H9 (cell line): ENCODE results near the gene RNASE3. TPM values are rescaled to one million over a fixed set of nuclear protein-coding genes. Genes with fewer than 3 reads are reported as not detected.

Experiments
- DNase-seq: peaks from one replicate; pipeline ENCODE4 v3.0.0-alpha.2; 2017
- H2AFZ ChIP-seq: one replicate; pipeline ENCODE4 v1.6.1; 2013; ENCODE audit warnings: mild to moderate bottlenecking, low read length, control low read depth, moderate library complexity
- H2AK5ac ChIP-seq: 2 replicates; pipeline ENCODE4 v1.6.1; 2013; ENCODE audit warnings: low read length, control low read depth, mixed read lengths; ENCODE audit not compliant: insufficient read length
- H2BK120ac ChIP-seq: one replicate; pipeline ENCODE4 v1.6.1; 2013; ENCODE audit warnings: low read depth, mild to moderate bottlenecking, low read length, control low read depth, inconsistent platforms; ENCODE audit not compliant: poor library complexity, severe bottlenecking
- H2BK12ac ChIP-seq: 2 replicates; pipeline ENCODE4 v1.6.1; 2013; ENCODE audit warnings: low read length, control low read depth, mixed read lengths, low read depth; ENCODE audit not compliant: insufficient read length
- H2BK15ac ChIP-seq: 2 replicates; pipeline ENCODE4 v1.6.1; 2013; ENCODE audit warnings: low read depth, low read length, control low read depth
- H2BK20ac ChIP-seq: one replicate; pipeline ENCODE4 v1.6.1; 2013; ENCODE audit warnings: low read depth, mild to moderate bottlenecking, low read length, control low read depth, inconsistent platforms; ENCODE audit not compliant: poor library complexity, severe bottlenecking
- H2BK5ac ChIP-seq: 2 replicates; pipeline ENCODE4 v1.6.1; 2013; ENCODE audit warnings: low read length, control low read depth, mixed read lengths; ENCODE audit not compliant: insufficient read length
- H3K14ac ChIP-seq: 2 replicates; pipeline ENCODE4 v1.6.1; 2013; ENCODE audit warnings: low read length, control low read depth; ENCODE audit not compliant: insufficient read depth
- H3K18ac ChIP-seq: 2 replicates; pipeline ENCODE4 v1.6.1; 2013; ENCODE audit warnings: low read depth, mild to moderate bottlenecking, mixed read lengths, low read length, control low read depth; ENCODE audit not compliant: insufficient read length
- H3K23ac ChIP-seq: 2 replicates; pipeline ENCODE4 v1.6.1; 2013; ENCODE audit warnings: low read length, control low read depth, mixed read lengths, low read depth; ENCODE audit not compliant: insufficient read length
- H3K23me2 ChIP-seq: 2 replicates; pipeline ENCODE4 v1.6.1; 2013; ENCODE audit warnings: low read depth, mild to moderate bottlenecking, mixed read lengths, low read length, control low read depth; ENCODE audit not compliant: insufficient read length, poor library complexity, severe bottlenecking
- H3K27ac ChIP-seq: 2 replicates; pipeline ENCODE4 v1.5.1; 2013; ENCODE audit warnings: low read length, control low read depth, mixed read lengths, low read depth; ENCODE audit not compliant: insufficient read length
- H3K27me3 ChIP-seq: 2 replicates; pipeline ENCODE4 v1.6.1; 2013; ENCODE audit warnings: low read length, control low read depth, inconsistent platforms; ENCODE audit not compliant: insufficient read depth
- H3K4ac ChIP-seq: 2 replicates; pipeline ENCODE4 v1.6.1; 2013; ENCODE audit warnings: low read depth, mild to moderate bottlenecking, control low read depth, inconsistent platforms, low read length, moderate library complexity
- H3K4me1 ChIP-seq: 2 replicates; pipeline ENCODE4 v1.6.1; 2013; ENCODE audit warnings: low read length, control low read depth, inconsistent platforms; ENCODE audit not compliant: insufficient read depth
- H3K4me2 ChIP-seq: 2 replicates; pipeline ENCODE4 v1.6.1; 2013; ENCODE audit warnings: low read length, control low read depth, mixed read lengths; ENCODE audit not compliant: insufficient read length, insufficient read depth
- H3K56ac ChIP-seq: 2 replicates; pipeline ENCODE4 v1.6.1; 2013; ENCODE audit warnings: low read depth, mild to moderate bottlenecking, mixed read lengths, low read length, control low read depth; ENCODE audit not compliant: insufficient read length
- H3K79me1 ChIP-seq: 2 replicates; pipeline ENCODE4 v1.6.1; 2013; ENCODE audit warnings: low read depth, mild to moderate bottlenecking, moderate library complexity, low read length, control low read depth, inconsistent platforms; ENCODE audit not compliant: insufficient read depth, poor library complexity, severe bottlenecking
- H3K79me2 ChIP-seq: 2 replicates; pipeline ENCODE4 v1.6.1; 2013; ENCODE audit warnings: low read length, control low read depth, inconsistent platforms; ENCODE audit not compliant: insufficient read depth
- H3K9ac ChIP-seq: 2 replicates; pipeline ENCODE4 v1.6.1; 2013; ENCODE audit warnings: low read length, control low read depth, mixed read lengths; ENCODE audit not compliant: insufficient read length; ENCODE audit errors: extremely low read depth
- H3K9me3 ChIP-seq: one replicate; pipeline ENCODE4 v1.6.1; 2013; ENCODE audit warnings: low read depth, low read length, inconsistent platforms; ENCODE audit not compliant: control insufficient read depth
- H3T11ph ChIP-seq: one replicate; pipeline ENCODE4 v1.6.1; 2013; ENCODE audit warnings: mild to moderate bottlenecking, low read length, control low read depth, inconsistent platforms
- H4K20me1 ChIP-seq: one replicate; pipeline ENCODE4 v1.6.1; 2013; ENCODE audit not compliant: control insufficient read depth, insufficient read length, insufficient read depth
- H4K5ac ChIP-seq: 2 replicates; pipeline ENCODE4 v1.6.1; 2013; ENCODE audit warnings: low read depth, mild to moderate bottlenecking, mixed read lengths, low read length, control low read depth; ENCODE audit not compliant: insufficient read length
- H4K8ac ChIP-seq: replicated peaks from 2 replicates; pipeline ENCODE4 v1.6.1; 2013; ENCODE audit warnings: low read length, control low read depth, mixed read lengths, low read depth; ENCODE audit not compliant: insufficient read length
- H4K91ac ChIP-seq: 2 replicates; pipeline ENCODE4 v1.6.1; 2013; ENCODE audit warnings: low read depth, mild to moderate bottlenecking, moderate library complexity, mixed read lengths, low read length, control low read depth; ENCODE audit not compliant: insufficient read length
- H3K27ac Mint-ChIP-seq, 3 experiments: 2 replicates in 2 of 3; 3 replicates in 1 of 3; pipeline ENCODE4 v1.8.0; 2020 to 2021; ENCODE audit warnings: mixed read lengths in 3 of 3, mild to moderate bottlenecking in 1 of 3, moderate library complexity in 1 of 3
- H3K27me3 Mint-ChIP-seq: 2 replicates; pipeline ENCODE4 v1.8.0; 2021; ENCODE audit warnings: low read depth, mild to moderate bottlenecking, moderate library complexity, mixed read lengths
- H3K36me3 Mint-ChIP-seq, 3 experiments: 2 replicates in 2 of 3; 3 replicates in 1 of 3; pipeline ENCODE4 v1.8.0; 2020 to 2021; ENCODE audit warnings: low read depth in 3 of 3, mixed read lengths in 3 of 3; ENCODE audit not compliant: insufficient read depth in 1 of 3
- H3K4me1 Mint-ChIP-seq, 2 experiments: 2 replicates each; pipeline ENCODE4 v1.8.0; 2020; ENCODE audit warnings: mixed read lengths in 2 of 2
- H3K4me3 Mint-ChIP-seq, 2 experiments: 2 replicates in 1 of 2; 3 replicates in 1 of 2; pipeline ENCODE4 v1.8.0; 2020 to 2021; ENCODE audit warnings: mild to moderate bottlenecking in 2 of 2, mixed read lengths in 2 of 2, moderate library complexity in 1 of 2
- H3K9me3 Mint-ChIP-seq, 2 experiments: 2 replicates in 1 of 2; 3 replicates in 1 of 2; pipeline ENCODE4 v1.8.0; 2020; ENCODE audit warnings: mild to moderate bottlenecking in 2 of 2, mixed read lengths in 2 of 2, moderate library complexity in 1 of 2
- WGBS: extraction: QIAGEN DNeasy Blood & Tissue Kit; methylation state at CpG from one replicate; pipeline ENCODE4 v1.1.7; 2013; ENCODE audit warnings: missing lambda C conversion rate, low lambda C conversion rate, mixed read lengths; ENCODE audit not compliant: insufficient read length; ENCODE audit errors: extremely low coverage; 5-methylcytosine and 5-hydroxymethylcytosine counted together
- total RNA-seq: library from RNA; stranded (reverse); gene quantifications from 2 replicates; pipeline ENCODE4 v1.2.1, GENCODE V29; 2021
- TF ChIP-seq, protein P1 (sequence below): fragments of 200-600 bp; sonication (generic); conservative IDR thresholded peaks from 3 replicates; pipeline ENCODE4 v1.8.0; 2021; ENCODE audit warnings: antibody characterized with exemption, mild to moderate bottlenecking

The RNASE3 gene
- total RNA-seq, 1 experiment from 2014 or later, result not detected

DNA sequence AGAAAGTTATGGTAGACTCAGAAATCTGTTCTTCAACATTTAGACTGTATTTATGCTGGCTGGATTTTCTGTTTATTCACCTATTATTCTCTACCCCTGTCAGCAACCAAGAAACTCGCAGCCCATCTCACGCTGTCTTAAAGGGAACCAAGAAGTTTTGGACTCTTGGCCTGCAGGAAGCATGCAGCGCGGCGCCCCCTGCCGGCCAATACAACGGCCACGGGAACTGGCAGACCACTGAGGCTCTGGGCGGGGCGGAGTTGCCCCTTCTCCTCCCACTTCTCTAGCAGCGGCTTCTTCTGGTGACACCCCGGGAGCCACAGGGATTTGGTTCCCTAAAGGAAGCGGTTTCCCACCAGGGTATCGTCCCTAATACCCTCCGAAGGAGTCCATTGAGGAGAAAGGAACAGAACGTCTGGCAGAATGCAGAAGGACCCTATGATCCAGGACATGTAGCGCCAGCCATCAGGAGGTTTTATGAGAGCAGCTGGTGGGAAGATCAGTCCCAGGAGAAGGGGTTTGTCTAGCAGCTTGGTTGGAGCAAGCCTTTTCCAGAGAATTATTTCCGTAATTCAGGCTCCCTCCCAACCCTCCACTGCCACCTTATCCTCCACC lies 43.1 kb downstream of the RNASE3 start:
- Mint-ChIP-seq H3K36me3 (no peaks in the 10 kb centered on the region), H3K27ac (no peak overlapping the region), H3K4me3 (no peak overlapping the region; a peak in 1 of 5 replicates), H3K27me3 (peaks cover 20% of the 10 kb centered on the region), H3K9me3 (no peaks in the 10 kb centered on the region; a peak in 1 of 5 replicates), H3K4me1 (peaks cover 5 to 7% of the 10 kb centered on the region in 2 experiments; a peak in 3 of 4 replicates)
- Histone ChIP-seq H3K9ac (no peak overlapping the region), H4K8ac (no peak overlapping the region), H4K20me1 (no peaks in the 10 kb centered on the region), H2AK5ac (no peak overlapping the region), H3K79me2 (no peaks in the 10 kb centered on the region), H3K4me2 (no peak overlapping the region), H3K4ac (no peak overlapping the region), H4K91ac (no peak overlapping the region), H2BK5ac (no peak overlapping the region), H3K14ac (no peak overlapping the region), H3K9me3 (no peaks in the 10 kb centered on the region), H3K27ac (no peak overlapping the region), H3T11ph (no peak overlapping the region), H3K56ac (no peak overlapping the region), H2BK120ac (no peak overlapping the region), H3K18ac (no peak overlapping the region), H2BK20ac (no peak overlapping the region), H2AFZ (no peak overlapping the region), H3K27me3 (no peaks in the 10 kb centered on the region), H3K23ac (no peak overlapping the region), H2BK15ac (no peak overlapping the region), H3K23me2 (no peaks in the 10 kb centered on the region), H3K79me1 (no peaks in the 10 kb centered on the region), H3K4me1 (no peaks in the 10 kb centered on the region), H4K5ac (no peak overlapping the region), H2BK12ac (no peak overlapping the region)
- peak; percentile 85 for DNase-seq
- TF ChIP-seq, protein P1, sequence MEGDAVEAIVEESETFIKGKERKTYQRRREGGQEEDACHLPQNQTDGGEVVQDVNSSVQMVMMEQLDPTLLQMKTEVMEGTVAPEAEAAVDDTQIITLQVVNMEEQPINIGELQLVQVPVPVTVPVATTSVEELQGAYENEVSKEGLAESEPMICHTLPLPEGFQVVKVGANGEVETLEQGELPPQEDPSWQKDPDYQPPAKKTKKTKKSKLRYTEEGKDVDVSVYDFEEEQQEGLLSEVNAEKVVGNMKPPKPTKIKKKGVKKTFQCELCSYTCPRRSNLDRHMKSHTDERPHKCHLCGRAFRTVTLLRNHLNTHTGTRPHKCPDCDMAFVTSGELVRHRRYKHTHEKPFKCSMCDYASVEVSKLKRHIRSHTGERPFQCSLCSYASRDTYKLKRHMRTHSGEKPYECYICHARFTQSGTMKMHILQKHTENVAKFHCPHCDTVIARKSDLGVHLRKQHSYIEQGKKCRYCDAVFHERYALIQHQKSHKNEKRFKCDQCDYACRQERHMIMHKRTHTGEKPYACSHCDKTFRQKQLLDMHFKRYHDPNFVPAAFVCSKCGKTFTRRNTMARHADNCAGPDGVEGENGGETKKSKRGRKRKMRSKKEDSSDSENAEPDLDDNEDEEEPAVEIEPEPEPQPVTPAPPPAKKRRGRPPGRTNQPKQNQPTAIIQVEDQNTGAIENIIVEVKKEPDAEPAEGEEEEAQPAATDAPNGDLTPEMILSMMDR, result peak; percentile 99
- no CpG with 5 or more reads among the region's 18 CpGs for WGBS
